GM10248 (cell line): Measurements from ENCODE around the gene ERCC6L2.

Experiments
- CTCF ChIA-PET: fragments of 300-600 bp; sonication (Branson Sonifier 250); formaldehyde crosslinking; extraction: SDS; loops from one replicate; lab custom pipeline; 2021; ENCODE audit warnings: antibody characterized with exemption; lab: Yijun Ruan, JAX
- POLR2A ChIA-PET: fragments of 350-650 bp; sonication (Branson Sonifier 250); formaldehyde crosslinking; extraction: SDS; loops from one replicate; lab custom pipeline; 2020; ENCODE audit warnings: antibody characterized with exemption; lab: Yijun Ruan, JAX
- DNase-seq: peaks from one replicate; pipeline ENCODE4 v3.0.0; 2012; ENCODE audit errors: extremely low spot score
- CTCF ChIP-seq: IDR thresholded peaks from 2 replicates; pipeline ENCODE4 v1.5.1; 2012; ENCODE audit warnings: mild to moderate bottlenecking, low read depth; ENCODE audit errors: extremely low read depth, missing control alignments, control extremely low read depth

The ERCC6L2 gene

GRCh38 chr9:95862343-95862742 is 13.1 kb upstream of the ERCC6L2 start:
- POLR2A ChIA-PET = no interaction called here
- no peak for DNase-seq
- TF ChIP-seq CTCF = no peak
- CTCF ChIA-PET = no interaction called here

GRCh38 chr9:95864852-95865580 is 10.5 kb upstream of the ERCC6L2 start:
- no peak for TF ChIP-seq CTCF
- DNase-seq = no peak
- ChIA-PET CTCF (no interaction called here), POLR2A (no interaction called here)

- ChIA-PET CTCF (interaction anchor here (1.3 to 1.4 kb wide), 2 partner anchors 42 to 44 kb away, joined by 3 read pairs; no protein-coding TSS in a partner anchor), POLR2A (no interaction called here)
- DNase-seq = no peak
- no peak for TF ChIP-seq CTCF
Observed at GRCh38 chr9:95870352-95870751, 5.1 kb upstream of the ERCC6L2 start.

GRCh38 chr9:95870906-95871305 is 4.6 kb upstream of the ERCC6L2 start:
- CTCF ChIA-PET = interaction anchor here (1.3 to 1.4 kb wide), 2 partner anchors 42 to 45 kb away, joined by 3 read pairs; no protein-coding TSS in a partner anchor
- no peak for TF ChIP-seq CTCF
- no peak for DNase-seq
- POLR2A ChIA-PET = no interaction called here

GRCh38 chr9:95874303-95874988 is 1.0 kb upstream of the ERCC6L2 start:
- POLR2A ChIA-PET = interaction anchor here (1.0 kb wide), 1 partner anchor 21 kb away, joined by 4 read pairs; no protein-coding TSS in a partner anchor
- CTCF ChIA-PET = interaction anchor here (0.9 to 2.8 kb wide), 4 partner anchors 10 to 22 kb away, joined by 3 to 9 read pairs (median 4); no protein-coding TSS in a partner anchor
- peak; percentile 10 for DNase-seq
- no peak for TF ChIP-seq CTCF

- peak; percentile 45 for DNase-seq
- ChIA-PET POLR2A (interaction anchor here (1.0 kb wide), 1 partner anchor 22 kb away, joined by 4 read pairs; no protein-coding TSS in a partner anchor), CTCF (interaction anchor here (0.9 to 2.8 kb wide), 5 partner anchors 9 to 23 kb away, joined by 3 to 9 read pairs (median 3); no protein-coding TSS in a partner anchor)
- no peak for TF ChIP-seq CTCF
Observed at GRCh38 chr9:95874989-95875304, 544 bp upstream of the ERCC6L2 start.
